ENCODE measurements around the gene NSUN3.

NSUN3 gene

GRCh38 chr3:94156626-94157025 lies 93.8 kb downstream of the NSUN3 start:
- TF ChIP-seq, protein P1, sequence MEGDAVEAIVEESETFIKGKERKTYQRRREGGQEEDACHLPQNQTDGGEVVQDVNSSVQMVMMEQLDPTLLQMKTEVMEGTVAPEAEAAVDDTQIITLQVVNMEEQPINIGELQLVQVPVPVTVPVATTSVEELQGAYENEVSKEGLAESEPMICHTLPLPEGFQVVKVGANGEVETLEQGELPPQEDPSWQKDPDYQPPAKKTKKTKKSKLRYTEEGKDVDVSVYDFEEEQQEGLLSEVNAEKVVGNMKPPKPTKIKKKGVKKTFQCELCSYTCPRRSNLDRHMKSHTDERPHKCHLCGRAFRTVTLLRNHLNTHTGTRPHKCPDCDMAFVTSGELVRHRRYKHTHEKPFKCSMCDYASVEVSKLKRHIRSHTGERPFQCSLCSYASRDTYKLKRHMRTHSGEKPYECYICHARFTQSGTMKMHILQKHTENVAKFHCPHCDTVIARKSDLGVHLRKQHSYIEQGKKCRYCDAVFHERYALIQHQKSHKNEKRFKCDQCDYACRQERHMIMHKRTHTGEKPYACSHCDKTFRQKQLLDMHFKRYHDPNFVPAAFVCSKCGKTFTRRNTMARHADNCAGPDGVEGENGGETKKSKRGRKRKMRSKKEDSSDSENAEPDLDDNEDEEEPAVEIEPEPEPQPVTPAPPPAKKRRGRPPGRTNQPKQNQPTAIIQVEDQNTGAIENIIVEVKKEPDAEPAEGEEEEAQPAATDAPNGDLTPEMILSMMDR (IDR thresholded peaks at IDR 0.05; ENCODE audit: low read depth, low read length) = no peak
- DNase-seq (ENCODE audit: extremely low read depth, low read depth) = no peak

- TF ChIP-seq, protein P1 (IDR thresholded peaks at IDR 0.05; ENCODE audit: low read depth, low read length) = no peak
- DNase-seq (ENCODE audit: extremely low read depth, low read depth) = no peak
These were observed 95.7 kb downstream of the NSUN3 start for GRCh38 chr3:94158512-94158911.

- DNase-seq (ENCODE audit: extremely low read depth, low read depth) = no peak
- TF ChIP-seq, protein P1 (IDR thresholded peaks at IDR 0.05; ENCODE audit: low read depth, low read length) = no peak
These were observed 96.4 kb downstream of the NSUN3 start for GRCh38 chr3:94159062-94159828.

DNA sequence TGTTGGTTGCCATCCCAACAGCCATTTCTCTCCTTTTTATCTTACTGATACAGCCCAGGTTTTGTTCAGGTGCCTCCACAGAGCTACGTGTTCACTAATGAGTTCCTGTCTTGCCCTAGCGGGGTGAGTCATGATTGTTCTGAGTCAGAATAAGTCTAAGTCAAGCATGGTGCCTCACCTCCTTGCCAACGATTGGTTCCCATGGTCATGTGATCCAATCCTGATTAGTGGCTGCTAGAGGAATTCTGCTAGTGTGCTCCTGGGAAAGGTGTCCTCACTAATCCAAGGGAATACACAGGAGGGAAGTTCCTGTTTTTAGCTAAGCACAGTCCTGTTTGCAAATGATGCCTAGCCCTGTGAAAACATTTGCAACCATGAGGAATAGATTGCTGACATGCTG lies 99.8 kb downstream of the NSUN3 start:
- TF ChIP-seq, protein P1 (IDR thresholded peaks at IDR 0.05; ENCODE audit: low read depth, low read length) = no peak
- DNase-seq (ENCODE audit: extremely low read depth, low read depth) = no peak

GRCh38 chr3:94167346-94167745 lies 104.5 kb downstream of the NSUN3 start:
- TF ChIP-seq, protein P1 (IDR thresholded peaks at IDR 0.05; ENCODE audit: low read depth, low read length) = no peak
- DNase-seq (ENCODE audit: extremely low read depth, low read depth) = no peak

DNA sequence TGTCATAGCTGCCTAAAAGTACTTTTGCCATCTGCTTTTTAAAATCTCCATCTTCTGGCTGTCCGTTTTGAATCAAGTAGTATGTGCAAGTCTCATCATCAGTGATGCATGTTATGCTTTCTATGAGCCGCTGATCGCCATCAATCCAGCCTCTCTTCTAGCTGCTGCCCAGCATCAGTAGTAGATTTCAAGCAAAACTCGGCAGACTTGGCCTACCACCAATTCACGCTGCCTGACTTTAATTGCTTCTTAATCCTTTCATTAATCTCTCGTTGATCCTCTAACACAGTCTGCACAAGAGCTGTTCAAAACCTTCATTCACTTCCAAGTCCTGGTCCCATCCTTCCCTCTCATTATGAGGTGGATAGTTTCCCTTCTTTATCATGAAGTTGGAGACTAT lies 104.9 kb downstream of the NSUN3 start:
- DNase-seq (ENCODE audit: extremely low read depth, low read depth) = no peak
- TF ChIP-seq, protein P1 (IDR thresholded peaks at IDR 0.05; ENCODE audit: low read depth, low read length) = no peak

- no peak for DNase-seq (ENCODE audit: extremely low read depth, low read depth)
- TF ChIP-seq, protein P1 (IDR thresholded peaks at IDR 0.05; ENCODE audit: low read depth, low read length) = no peak
These were observed 109.1 kb downstream of the NSUN3 start for GRCh38 chr3:94171954-94172353.

All from AG09319 (cell line).